ENCODE results near the gene HPS3. TPM values are rescaled to one million over a fixed set of nuclear protein-coding genes. Genes with fewer than 3 reads are reported as not detected.

HPS3 gene
- polyA plus RNA-seq, 3 donors = 31.1 to 33.7 (median 31.5) TPM

DNA sequence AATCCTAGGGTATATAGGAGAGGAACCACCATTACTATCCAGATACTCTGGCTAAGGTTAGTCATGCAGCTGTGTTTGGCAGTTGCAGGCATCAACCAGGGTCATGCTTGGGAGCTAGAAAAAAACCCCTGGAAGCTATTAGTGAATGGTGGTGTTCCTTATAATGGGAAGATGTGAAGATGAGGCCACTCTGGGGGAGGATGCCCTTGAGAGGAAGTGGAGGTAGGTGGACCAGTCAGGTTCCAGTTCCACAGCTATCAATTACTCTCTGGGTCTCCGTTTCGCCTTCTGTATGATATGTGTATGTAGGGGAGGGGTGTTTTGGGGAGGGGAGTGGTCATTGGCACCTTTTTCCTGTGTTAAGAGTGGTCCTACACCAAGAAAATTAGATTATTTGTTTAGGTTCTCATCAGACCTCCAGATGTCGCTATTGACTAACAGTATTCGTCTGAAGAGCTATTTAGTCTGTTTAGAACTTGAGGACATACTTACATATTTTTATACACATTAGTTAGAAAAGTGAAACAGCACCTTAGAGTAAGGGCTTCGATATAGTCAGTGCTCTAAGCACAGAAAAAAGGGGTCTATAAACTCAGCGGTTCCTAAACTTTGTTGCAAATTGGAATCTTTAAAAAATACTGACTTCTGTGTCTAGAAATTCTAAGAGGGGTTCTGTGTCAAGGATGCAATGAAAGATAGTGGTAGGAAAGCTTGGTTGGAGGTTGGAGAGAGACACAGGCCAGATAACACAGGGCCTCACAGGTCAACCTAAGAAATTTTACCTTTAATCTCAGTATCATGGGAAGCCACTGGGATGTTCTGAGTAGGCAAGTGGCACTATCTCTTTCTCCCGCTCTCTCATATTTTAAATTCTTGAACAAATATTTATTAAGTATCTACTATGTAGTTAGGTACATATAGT is 9.1 kb upstream of the HPS3 start:
- peak in 2 of 3 donors; percentile 35 to 48 for DNase-seq (ENCODE audit: low read depth in 3 of 3, low spot score in 2 of 3)

DNA sequence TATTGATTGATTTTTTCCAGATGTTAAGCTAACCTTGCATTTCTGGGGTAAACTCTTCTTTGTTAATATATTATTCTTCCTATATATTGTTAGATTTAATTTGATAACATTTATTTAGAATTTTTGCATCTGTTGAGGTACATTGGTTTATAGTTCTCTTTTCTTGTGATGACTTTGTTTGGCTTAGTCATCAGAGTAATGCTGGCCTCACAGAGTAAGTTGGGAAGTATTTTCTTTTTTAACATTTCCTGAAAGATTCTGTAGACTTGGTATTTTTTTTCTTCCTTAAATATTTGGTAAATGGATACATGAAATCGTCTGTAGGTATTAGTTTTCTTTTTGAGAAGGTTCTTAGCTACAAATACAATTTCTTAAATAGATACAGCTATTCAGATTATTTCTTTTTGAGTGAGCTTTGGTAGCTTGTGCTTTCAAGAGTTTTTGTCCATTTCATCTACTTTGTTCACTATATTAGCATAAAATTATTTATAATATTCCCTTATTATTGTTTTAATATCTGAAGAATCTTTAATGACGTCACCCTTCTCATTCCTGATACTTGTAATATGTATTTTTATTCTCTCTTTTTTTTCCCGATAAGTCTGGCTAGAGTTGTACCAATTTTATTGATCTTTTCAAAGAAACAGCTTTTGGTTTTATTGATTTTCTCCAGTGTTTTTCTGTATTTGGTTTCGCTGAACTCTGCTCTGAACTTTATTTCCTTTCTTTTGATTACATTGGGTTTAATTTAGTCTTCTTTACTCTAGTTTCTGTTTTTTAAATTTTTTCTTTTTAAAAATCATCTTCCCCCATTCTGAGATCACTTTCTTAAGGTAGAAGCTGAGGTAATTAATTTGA is 6.5 kb upstream of the HPS3 start:
- no peak for DNase-seq (ENCODE audit: low read depth in 3 of 3, low spot score in 2 of 3)

DNA sequence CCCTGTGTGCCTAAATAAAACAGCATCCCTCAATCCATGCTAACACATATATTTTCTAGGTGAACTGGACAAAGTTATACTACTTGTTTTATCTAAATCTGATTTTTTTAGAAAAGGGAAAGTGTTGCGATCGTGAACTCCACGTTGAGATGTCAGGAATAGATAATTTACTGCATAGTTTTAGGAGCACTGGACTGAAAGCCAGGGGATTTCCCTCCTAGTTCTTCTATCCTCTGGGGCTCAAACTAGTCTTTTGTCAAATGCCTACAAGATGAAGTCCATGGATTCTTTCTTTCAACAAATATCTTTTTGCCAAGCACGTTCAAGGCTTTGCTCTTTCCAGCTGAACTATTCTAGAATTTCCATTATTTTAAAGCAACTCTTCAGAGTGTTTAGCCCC is 617 bp upstream of the HPS3 start:
- DNase-seq (ENCODE audit: low read depth in 3 of 3, low spot score in 2 of 3) = no peak

DNA sequence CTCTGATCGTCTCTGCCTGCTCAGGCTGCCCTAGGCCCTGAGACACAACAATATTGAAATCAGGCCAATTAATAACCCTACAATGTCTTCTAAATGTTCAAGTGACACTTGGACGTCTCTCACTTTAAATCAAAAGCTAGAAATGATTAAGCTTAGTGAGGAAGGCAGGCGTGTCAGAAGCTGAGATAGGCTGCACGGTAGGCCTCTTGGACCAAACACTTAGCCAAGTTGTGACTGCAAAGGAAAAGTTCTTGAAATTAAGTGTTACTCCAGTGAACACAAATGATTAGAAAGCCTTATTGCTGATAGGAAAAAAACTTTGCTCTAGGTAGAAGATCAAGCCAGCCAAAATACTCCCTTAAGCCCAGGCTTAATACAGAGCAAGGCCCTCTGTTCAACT is 2.2 kb downstream of the HPS3 start:
- DNase-seq (ENCODE audit: low read depth in 3 of 3, low spot score in 2 of 3) = no peak

DNA sequence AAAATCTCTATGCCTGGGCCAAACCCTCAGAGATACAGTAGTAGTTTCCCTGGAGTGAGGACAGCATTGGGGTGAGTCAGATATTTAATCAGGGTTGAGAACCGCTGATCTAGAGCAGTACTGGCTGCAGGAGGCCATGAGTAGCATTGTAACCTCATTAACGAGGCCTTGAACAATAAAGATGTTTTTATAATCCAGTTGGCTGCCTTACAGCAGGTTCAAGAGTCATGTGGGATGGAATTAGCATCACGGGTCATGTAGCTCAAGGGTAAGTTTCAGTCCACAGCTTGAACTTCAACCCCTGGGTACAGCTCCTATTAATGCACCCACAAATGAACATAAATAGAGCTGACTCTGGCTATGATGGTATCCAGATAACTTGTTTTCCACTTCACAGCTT is 5.1 kb downstream of the HPS3 start:
- no peak for DNase-seq (ENCODE audit: low read depth in 3 of 3, low spot score in 2 of 3)

DNA sequence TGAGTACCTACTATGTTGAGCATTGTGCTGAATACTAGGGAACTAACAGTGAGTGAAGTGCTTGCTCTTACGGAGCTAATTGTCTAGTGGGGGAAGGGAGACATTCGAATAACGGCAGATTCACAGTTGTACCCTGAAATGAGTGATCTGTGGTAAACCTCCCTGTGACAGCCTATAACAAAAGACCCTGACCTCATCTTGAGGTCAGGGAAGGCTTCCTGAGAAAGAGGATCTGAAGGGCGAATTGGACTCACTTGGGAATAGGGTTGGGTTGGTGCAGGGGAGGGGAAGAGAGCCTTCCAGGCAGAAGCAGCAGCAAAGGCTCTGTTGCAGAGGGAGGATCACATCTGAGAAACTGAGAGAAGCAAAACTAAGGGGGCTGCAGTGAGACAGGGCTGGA is 13.2 kb downstream of the HPS3 start:
- no peak for DNase-seq (ENCODE audit: low read depth in 3 of 3, low spot score in 2 of 3)

DNA sequence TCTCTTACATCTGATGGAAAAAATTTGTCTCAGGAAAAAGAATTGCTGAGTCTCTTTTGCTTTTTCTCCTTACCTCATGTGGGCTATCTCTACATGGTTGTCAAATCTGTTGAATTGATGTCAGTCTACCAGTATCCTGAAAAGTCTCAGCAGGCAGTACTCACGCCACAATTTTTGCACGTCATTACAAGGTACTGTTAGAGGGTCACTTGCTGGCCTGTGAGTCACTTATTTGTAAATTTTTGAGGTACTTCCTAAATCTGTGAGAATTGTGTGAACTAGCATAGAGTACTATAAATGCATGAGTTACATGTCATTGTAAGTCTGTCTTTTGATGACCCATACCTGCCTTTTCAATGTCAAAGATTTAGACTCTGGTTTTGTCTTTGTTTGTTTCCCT is 15.9 kb downstream of the HPS3 start:
- no peak for DNase-seq (ENCODE audit: low read depth in 3 of 3, low spot score in 2 of 3)

DNA sequence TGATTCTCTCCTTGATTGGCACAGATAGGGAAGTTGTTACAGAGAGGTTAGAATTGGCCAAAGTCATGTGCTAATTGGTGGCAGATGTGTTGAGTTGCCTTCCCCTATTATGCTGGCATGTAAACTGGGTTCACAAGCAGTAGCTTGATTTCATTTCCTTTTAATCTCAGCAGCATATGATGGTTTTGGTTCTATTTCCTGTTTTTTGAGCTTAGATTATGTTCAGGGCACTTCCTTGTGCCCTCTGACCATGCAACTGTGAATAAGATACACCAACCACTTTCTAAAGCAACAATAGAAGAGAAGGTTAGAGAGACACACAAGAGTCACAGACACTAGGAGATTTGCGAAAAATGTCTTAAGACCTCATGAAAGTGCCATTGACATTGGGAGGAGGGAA is 16.5 kb downstream of the HPS3 start:
- DNase-seq (ENCODE audit: low read depth in 3 of 3, low spot score in 2 of 3) = no peak

DNA sequence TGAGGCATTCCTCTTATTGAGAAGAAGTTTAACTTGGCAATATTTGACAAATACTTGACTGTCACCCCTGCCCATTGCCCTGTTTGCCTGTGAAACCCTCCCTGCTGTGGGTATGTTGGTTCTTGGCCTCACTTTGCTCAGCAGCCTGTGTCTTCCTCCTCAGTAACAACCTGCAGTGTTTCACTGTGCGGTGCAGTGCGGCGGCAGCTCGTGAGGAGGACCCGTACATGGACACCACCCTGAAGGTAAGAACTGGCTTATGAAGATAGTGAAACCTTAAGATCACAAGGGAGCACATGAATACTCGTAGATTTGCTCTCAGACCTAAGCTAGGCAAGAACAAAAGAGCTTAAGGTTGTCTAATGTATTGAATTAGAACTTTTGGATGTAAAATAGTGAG is 21.0 kb downstream of the HPS3 start:
- DNase-seq (ENCODE audit: low read depth in 3 of 3, low spot score in 2 of 3) = no peak

DNA sequence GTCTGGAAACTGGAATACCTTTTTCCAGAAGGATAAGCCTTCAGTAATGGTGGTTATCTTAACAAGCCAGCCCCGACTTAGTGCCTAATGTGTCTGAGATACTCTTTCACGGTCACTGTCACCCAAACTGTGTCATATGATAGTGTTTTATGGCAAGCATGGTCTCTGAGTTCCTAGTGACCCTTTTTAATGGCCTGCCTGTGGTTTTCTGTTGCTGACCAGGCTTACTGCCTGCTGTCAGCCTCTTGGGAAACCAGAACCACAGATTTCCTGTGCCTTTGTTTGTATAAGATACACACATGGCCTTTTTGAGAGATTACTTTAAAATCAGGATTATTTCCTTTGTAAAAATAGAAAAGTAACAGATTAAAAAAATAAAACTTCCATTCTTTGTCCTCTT is 22.4 kb downstream of the HPS3 start:
- DNase-seq (ENCODE audit: low read depth in 3 of 3, low spot score in 2 of 3) = peak in 1 of 3 donors; percentile 35

DNA sequence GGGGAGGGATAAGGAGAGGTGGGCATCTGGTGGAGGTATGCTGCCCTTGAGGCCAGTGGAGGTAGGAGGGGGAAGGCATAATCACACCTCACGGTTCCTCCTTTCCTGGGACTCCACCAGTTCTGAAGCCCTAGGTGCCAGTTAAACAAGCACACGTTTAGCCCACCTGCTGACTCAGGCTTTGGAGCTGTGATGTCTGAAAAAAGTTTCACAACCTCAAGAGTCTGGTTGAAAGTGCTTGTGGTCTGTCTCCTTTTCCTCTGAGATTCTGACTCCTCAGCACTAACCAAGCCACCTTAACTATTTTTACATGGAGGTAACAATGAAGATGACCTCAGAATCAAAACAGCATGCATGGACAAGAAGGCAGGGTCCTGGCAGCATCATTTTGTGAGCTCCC is 23.0 kb downstream of the HPS3 start:
- DNase-seq (ENCODE audit: low read depth in 3 of 3, low spot score in 2 of 3) = no peak

DNA sequence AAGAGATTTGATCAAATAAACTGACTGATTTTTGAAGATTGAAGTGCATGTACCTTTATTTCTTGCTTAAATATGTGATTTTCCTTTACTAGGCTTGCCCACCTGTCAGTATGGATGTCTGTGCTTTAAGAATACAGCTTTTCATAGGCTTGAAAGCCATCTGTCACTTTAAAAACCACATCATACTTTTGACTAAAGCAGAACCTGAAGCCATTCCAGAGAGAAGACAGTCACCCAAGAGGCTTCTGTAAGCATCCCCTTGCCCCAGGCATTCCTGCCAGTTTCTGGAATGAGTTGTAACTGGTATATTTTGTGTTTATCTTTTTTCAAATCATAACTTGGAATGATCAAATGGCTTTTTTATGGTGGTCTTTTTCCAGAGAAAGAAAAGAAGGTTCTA is 24.0 kb downstream of the HPS3 start:
- no peak for DNase-seq (ENCODE audit: low read depth in 3 of 3, low spot score in 2 of 3)

DNA sequence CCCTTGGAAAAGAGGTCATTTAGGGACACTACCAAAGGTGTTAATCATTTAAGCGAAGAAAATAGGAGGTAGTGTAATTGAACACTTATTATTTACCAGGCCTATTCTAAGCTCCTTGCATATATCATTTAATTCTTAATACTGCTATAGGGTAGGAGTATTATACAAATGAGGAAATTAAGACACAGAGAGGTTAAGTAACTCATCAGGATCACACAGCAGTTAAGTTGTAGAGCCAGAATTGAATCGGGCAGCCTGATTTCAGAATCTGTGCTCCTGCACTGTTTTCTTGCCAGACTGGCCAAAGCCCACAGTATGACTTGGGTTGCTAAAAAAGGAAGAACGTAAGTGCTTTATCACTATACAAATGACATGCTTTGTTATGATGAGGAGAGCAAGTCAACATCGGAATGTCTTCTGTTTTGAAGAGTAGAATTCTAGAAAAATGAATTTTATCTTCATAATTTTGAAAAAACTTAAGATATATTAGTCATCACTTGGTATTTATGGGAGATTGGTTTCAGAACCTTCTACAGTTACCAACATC is 31.4 kb downstream of the HPS3 start:
- no peak for DNase-seq (ENCODE audit: low read depth in 3 of 3, low spot score in 2 of 3)

DNA sequence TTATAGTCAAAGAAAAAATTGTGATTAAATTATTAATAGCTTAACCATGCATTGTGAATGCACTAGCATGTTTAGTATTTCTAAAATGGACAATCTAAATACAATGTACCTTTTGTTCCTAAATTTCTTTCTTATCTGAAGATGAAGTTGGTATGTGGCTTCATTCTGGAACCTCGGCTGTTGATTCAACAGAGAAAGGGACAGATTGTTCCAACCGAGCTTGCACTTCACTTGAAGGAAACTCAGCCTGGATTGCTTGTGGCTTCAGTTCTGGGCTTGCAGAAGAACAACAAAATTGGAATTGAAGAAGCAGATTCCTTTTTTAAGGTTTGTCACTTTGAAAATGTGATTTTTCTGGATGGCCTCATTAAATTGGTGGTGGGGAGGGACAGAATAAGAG is 32.6 kb downstream of the HPS3 start:
- no peak for DNase-seq (ENCODE audit: low read depth in 3 of 3, low spot score in 2 of 3)

DNA sequence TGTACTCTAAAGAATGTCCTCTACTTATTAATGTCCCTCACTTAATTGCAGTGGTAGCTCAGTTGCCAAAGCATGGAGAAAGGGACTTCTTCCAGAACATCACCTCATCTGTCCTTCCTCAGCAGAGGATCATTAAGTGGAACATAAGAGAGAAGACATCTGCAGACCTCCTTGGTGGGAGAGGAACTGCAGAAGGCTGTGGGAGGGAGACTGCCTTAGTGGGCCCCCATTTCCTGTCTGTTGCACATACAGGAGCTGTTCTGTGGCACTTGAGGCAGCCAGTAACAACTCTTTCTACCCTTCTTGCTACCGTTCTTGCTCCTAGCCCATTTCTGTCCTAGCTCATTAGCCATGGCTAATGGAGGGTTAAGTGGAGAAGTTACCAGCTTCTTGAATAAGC is 33.6 kb downstream of the HPS3 start:
- no peak for DNase-seq (ENCODE audit: low read depth in 3 of 3, low spot score in 2 of 3)

DNA sequence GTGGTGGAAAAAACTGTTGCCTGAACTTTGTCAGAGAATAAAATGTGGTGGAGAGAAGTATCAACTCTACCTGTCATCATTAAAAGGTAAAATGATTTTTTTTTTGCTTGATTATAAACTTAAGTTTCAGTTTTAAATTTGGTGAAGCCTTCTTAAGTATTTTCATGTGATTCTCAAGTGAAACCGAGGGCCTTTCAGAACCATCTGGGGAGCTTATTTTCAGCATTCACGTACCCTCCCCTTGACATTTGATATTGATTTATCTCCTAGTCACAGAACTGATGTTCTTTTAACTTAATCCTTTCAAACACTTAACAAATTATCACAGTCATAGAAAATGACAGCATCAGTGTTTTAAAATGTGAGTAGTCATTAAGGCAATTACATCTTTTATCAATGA is 38.5 kb downstream of the HPS3 start:
- DNase-seq (ENCODE audit: low read depth in 3 of 3, low spot score in 2 of 3) = no peak

DNA sequence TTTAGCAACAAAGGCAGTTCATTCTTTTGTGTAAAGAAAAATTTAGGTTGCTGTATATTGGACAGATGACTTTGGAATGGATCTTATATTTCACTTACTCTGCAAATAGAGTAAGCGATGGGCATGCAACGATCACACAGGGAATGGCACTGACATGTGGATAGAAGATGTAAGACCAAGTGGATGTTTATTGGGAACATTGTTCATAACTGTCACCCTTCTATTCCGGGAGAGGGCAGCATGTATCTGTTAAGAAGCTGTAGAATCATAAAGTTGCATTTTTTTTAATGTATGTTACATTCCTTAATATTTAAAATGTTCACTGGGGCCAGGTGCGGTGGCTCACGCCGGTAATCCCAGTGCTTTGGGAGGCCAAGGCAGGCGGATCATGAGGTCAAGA is 41.2 kb downstream of the HPS3 start:
- no peak for DNase-seq (ENCODE audit: low read depth in 3 of 3, low spot score in 2 of 3)

DNA sequence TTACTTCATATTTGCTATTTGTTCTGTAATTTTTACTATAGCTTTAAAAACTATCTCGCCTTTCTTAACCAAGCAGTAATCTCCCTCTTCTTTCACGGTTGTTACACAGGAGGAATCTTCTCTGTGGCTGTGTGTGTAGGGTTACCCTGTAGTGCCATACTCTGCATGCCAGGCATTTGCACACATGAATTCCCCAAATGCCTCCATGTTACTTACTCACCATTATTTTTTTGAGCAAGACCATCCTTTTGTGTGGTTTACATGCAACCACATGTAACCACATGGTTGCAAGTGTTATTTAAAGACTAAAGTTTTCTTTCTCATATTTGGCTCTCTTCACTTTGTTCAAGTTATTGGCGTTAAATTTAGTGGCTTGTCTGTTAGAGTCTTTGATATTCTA is 45.5 kb downstream of the HPS3 start:
- DNase-seq (ENCODE audit: low read depth in 3 of 3, low spot score in 2 of 3) = peak in 1 of 3 donors; percentile 51

DNA sequence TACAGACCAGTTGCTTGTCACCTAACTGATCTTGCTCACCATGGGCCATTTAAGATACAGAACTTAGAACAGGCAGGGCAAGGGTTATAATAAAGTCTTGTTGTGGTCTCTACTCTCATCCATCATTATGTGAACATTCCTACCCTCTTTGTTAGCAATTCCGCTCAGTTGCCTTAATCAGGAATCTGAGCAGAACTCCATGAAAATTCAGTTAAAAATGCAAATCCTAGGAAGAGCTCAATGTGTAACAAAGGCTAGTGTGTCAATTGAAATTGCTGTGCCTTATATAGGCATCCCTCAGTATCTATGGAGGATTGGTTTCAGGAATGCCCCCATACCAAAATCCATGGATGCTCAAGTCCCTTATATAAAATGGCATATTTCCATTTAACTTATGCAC is 47.7 kb downstream of the HPS3 start:
- DNase-seq (ENCODE audit: low read depth in 3 of 3, low spot score in 2 of 3) = no peak

DNA sequence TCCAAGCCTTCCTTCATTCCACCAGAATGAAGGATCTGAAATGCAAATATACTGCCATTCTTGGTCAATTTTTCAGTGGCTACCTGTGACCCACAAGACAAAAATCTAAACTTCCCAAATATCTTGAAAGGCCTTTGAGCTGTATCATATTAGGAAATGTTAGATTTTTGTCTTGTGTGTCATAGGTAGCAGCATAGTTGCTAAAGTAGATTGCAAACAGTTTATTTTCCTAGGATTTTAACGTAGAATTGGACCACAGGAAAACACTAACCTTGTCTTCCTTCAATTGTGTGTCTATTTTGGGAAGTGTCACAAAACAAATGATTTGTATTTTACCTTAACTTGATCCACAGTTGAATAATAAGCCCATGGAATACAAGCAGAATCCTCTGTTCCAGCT is 49.8 kb downstream of the HPS3 start:
- no peak for DNase-seq (ENCODE audit: low read depth in 3 of 3, low spot score in 2 of 3)

DNA sequence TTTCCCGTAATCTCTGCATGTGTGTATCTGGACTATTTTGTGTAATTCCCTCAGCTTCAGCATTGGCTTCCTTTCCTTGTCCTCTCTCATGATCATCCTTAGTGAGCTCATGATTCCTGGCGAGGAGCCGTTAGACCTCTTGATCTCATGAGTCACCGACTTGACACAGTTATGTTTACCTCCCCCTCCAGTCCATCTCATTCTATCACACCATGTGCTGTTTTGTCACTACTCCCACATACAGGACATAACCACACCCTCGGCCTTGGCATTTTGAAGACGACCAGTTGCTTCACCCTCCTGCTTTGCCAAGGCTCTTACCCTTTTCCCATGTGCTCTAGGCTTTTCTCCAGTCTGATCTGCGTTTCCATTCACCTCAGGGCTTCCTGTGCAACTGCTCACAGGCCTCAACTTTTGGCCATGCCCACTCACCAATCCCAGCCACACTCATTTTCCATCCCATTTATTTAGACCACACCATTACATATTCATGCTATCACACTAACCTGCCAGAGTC is 50.7 kb downstream of the HPS3 start:
- no peak for DNase-seq (ENCODE audit: low read depth in 3 of 3, low spot score in 2 of 3)
